HG02852 (cell line): ENCODE data around the gene SHLD1.
A peak's percentile ranks its signal among the peaks of the same experiment; 100 is the strongest.

ENCODE experiments used
- ATAC-seq: cut with Tn5 transposase; IDR thresholded peaks from one replicate; pipeline ENCODE4 v1.9.1; 2021; ENCODE audit warnings: mild to moderate bottlenecking, moderate library complexity; ENCODE audit not compliant: unreplicated experiment

Gene SHLD1

GRCh38 chr20:5843054-5843592 is 92.9 kb downstream of the SHLD1 start:
- ATAC-seq: peak; percentile 81

DNA sequence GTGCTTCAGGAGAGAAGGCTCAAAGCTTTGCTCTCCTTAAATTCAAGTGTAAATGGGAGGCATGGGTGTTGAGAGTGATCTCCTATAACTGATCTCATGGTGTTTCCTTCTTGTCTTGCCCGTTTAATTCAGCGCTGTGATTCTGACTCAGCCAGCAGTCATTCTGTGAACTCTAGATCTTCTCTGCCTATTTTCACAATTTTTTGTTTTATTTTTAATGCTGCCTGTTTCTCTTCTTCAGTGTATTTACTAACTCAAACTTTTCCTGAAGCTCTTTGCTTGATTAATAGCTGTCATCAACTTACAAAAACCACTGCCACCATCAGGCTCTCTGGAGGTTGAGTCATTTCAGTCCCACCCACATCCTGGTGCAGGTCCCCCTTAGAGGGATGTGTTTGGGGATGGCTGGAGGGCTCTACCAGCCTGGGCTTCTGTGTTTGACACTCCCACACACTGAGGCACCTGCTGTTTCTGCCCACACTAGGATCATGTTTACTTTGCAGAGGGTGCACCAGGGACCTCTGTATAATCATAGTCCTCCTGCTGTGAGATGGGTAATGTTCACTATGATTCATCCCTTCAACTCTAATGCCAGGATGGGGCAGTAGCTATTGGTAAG is 94.0 kb downstream of the SHLD1 start:
- ATAC-seq: peak; percentile 72

GRCh38 chr20:5845681-5846615 is 95.7 kb downstream of the SHLD1 start:
- ATAC-seq: no peak

GRCh38 chr20:5848711-5849505 is 98.7 kb downstream of the SHLD1 start:
- ATAC-seq: no peak

DNA sequence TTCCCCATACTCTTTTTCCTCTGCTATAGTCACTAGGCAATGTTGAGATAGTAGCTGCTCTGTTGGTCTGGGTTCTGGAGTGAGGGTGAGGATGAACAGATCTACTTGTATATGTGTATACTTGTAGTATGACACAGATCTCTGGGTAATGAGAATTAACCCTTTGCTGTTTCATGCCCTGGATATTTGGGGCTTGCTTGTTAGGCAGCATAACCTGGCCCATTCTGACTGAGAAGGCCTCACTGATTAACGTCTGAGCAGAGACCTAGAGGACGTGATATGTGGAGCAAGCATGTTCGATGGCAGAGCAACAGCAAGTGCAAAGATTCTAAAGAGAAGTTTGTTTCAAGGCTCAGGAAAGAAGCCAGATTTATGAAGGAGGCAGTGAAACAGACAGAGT is 105.7 kb downstream of the SHLD1 start:
- no peak for ATAC-seq

- no peak for ATAC-seq
Measured at GRCh38 chr20:5859608-5860007, 109.4 kb downstream of the SHLD1 start.

DNA sequence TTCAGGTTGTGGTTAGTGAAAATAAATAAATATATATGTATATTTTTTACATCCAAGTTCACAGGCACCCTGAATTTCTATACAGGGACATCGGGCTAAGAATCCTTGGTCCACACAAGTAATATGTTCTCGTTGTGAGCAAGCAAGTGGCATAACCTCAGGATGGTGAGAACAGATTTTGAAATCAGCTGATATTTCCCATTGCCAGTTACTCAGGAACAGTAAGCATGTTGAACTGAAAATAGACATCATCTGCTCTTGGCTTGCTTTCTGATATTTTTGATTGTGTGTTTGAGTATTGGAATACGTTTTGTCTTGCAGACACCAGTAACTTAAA is 112.5 kb downstream of the SHLD1 start:
- no peak for ATAC-seq

GRCh38 chr20:5863040-5863833 is 113.0 kb downstream of the SHLD1 start:
- ATAC-seq: no peak

- no peak for ATAC-seq
Measured at GRCh38 chr20:5864428-5864827, 114.2 kb downstream of the SHLD1 start.

DNA sequence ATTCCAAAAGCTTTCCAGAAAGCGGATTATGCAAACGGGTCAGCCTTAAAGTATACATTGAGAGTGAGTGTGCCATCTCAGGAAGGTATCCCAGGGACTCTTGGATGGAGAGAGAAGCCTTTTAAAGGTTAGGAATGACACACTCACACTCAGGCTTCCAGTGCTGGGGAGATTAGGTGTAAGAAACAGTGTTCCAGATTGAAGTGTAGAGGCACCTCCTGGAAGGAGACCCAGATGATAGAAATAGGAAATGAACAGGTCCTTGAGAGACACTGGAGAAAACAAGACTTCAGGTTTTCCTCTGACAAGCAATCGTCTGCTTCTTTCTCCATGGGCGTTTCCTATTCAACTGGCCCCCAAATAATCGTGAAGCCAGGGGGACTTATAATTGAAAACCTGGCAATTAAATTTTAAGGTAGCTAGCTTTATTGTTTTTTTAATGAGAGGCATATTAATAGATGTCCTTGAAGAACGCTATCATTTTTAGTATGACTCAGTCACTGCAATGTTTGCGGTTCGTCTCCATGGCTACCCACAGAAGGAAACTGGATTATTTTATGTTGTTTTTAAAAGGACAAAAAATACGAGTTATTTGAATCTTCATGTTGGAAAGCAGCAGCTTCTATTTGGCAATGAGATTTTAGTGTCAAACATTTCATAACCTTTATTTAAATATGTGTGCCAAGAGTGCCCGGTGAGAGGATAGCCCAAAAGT is 114.8 kb downstream of the SHLD1 start:
- no peak for ATAC-seq

GRCh38 chr20:5865604-5866003 is 115.4 kb downstream of the SHLD1 start:
- no peak for ATAC-seq

GRCh38 chr20:5870568-5870981 is 120.4 kb downstream of the SHLD1 start:
- no peak for ATAC-seq

GRCh38 chr20:5871459-5872410 is 121.5 kb downstream of the SHLD1 start:
- ATAC-seq: no peak

DNA sequence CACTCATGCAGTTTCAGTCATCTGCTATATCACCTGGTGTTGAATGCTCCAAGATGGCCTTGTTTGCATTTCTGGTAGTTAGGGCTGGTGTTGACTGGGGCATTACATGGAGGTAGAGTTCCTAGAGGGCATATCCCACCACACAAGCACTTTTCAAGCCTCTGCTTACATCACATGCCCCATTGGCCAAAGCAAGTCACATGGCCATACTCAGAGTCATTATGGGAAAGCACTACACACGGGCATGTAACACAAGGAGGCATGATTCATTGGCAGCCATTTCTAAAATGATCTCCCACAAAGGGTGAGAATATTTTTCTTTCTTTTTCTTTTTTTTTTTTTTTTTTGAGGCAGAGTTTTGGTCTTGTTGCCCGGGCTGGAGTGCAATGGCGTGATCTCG is 126.9 kb downstream of the SHLD1 start:
- no peak for ATAC-seq

DNA sequence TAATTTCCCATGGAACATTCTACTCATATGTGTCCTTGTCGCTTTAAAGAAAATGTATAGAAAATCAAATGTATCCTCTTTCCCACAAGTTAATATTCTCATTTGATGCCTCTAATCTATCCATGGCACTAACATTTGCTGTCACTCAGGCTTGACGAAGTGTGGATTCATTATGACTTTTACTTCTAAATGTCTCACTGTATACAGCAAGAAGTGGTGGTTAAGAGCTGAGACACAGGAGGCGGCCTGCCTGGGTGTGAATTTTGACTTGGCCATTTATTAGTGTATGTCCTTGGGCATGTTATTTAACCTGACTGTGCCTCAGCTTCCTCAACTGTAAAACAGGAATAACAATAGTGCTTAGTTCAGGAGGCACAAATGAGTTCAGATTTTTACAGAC is 130.1 kb downstream of the SHLD1 start:
- ATAC-seq: no peak

GRCh38 chr20:5881703-5882102 is 131.5 kb downstream of the SHLD1 start:
- ATAC-seq: no peak

DNA sequence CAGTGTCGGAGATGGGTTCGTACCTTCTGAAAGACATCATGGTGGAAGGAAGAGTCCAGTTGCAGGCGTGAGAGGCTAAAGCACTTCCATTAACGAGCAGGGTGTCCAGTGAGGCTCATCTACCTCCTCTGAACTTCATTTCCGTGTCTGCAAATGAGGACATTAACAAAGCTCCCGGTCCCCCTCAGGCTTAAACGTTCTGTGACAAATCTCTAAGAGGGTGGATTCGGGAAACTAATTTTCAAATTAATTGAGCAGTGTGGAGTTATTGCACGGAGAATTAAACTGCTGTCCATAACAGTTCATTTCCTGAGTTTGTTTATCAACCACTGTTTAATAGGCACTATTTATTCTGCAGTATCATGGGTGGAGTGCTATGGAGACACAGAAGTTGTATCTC is 132.0 kb downstream of the SHLD1 start:
- ATAC-seq: no peak

DNA sequence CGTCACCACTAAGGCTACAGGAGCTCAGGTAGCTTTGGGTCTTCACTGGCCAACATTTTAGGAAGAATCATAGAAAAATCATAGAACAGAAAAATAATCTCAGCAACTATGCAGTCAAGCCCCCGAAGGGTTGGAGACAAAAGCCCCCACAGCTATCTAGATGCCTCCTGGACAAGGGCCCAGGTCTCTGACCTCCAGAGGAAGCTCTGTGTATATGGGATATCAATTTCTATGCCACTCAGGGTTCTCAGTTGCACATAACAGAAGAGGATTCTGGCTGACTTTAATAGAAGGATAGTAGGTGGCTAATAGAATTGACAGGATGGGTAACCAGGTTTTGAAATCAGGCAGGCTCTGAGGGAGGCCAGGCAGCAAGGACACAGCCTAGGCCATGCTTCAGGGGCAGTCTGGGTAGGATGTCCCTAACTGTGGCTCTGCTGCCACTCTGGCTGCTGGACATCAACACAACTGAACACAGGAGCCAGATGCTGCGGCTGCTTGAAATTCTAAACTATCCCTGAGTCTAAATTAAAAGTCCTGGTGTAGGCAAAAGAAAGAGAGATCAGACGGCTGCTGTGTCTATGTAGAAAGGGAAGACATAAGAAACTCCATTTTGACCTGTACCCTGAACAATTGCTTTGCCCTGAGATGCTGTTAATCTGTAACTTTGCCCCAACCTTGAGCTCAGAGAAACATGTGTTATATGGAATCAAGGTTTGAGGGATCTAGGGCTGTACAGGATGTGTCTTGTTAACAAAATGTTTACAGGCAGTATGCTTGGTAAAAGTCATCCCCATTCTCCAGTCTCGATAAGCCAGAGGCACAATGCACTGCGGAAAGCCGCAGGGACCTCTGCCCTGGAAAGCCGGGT is 134.5 kb downstream of the SHLD1 start:
- ATAC-seq: no peak
